Nephron (organoid): ENCODE data around the gene LRSAM1.

ENCODE experiments used
- H3K27ac Mint-ChIP-seq, 3 experiments: 2 replicates each; pipeline ENCODE4 v1.8.0; 2020; ENCODE audit warnings: mixed read lengths in 3 of 3, mild to moderate bottlenecking in 2 of 3, moderate library complexity in 1 of 3
- H3K27me3 Mint-ChIP-seq: 2 replicates; pipeline ENCODE4 v1.8.0; 2021; ENCODE audit warnings: low read depth, mild to moderate bottlenecking, moderate library complexity, mixed read lengths
- H3K36me3 Mint-ChIP-seq: 2 replicates; pipeline ENCODE4 v1.8.0; 2020; ENCODE audit warnings: low read depth, mixed read lengths
- H3K4me1 Mint-ChIP-seq: 2 replicates; pipeline ENCODE4 v1.8.0; 2020; ENCODE audit warnings: mixed read lengths
- H3K4me3 Mint-ChIP-seq, 3 experiments: 2 replicates each; pipeline ENCODE4 v1.8.0; 2020; ENCODE audit warnings: mild to moderate bottlenecking in 3 of 3, mixed read lengths in 3 of 3, moderate library complexity in 2 of 3
- H3K9me3 Mint-ChIP-seq: 2 replicates; pipeline ENCODE4 v1.8.0; 2020; ENCODE audit warnings: mixed read lengths
- TF ChIP-seq, protein P1 (sequence below), 3 experiments: fragments of 200-600 bp; sonication (generic); IDR thresholded peaks; one replicate each; pipeline ENCODE4 v1.5.0; 2021; ENCODE audit warnings: antibody characterized with exemption in 3 of 3; ENCODE audit not compliant: unreplicated experiment in 3 of 3

Gene LRSAM1

GRCh38 chr9:127506117-127506813 lies 55.0 kb downstream of the LRSAM1 start:
- H3K9me3 Mint-ChIP-seq, result no peaks in the 10 kb centered on the region
- H3K27me3 Mint-ChIP-seq, result no peaks in the 10 kb centered on the region
- H3K4me3 Mint-ChIP-seq, result no peak overlapping the region
- TF ChIP-seq, protein P1, sequence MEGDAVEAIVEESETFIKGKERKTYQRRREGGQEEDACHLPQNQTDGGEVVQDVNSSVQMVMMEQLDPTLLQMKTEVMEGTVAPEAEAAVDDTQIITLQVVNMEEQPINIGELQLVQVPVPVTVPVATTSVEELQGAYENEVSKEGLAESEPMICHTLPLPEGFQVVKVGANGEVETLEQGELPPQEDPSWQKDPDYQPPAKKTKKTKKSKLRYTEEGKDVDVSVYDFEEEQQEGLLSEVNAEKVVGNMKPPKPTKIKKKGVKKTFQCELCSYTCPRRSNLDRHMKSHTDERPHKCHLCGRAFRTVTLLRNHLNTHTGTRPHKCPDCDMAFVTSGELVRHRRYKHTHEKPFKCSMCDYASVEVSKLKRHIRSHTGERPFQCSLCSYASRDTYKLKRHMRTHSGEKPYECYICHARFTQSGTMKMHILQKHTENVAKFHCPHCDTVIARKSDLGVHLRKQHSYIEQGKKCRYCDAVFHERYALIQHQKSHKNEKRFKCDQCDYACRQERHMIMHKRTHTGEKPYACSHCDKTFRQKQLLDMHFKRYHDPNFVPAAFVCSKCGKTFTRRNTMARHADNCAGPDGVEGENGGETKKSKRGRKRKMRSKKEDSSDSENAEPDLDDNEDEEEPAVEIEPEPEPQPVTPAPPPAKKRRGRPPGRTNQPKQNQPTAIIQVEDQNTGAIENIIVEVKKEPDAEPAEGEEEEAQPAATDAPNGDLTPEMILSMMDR (IDR thresholded peaks at IDR 0.05; ENCODE audit: unreplicated experiment in 3 of 3), result peak in 1 of 3 experiments; percentile 3
- no peak overlapping the region for H3K27ac Mint-ChIP-seq
- H3K36me3 Mint-ChIP-seq, result peaks cover 8% of the 10 kb centered on the region
- no peaks in the 10 kb centered on the region for H3K4me1 Mint-ChIP-seq

DNA sequence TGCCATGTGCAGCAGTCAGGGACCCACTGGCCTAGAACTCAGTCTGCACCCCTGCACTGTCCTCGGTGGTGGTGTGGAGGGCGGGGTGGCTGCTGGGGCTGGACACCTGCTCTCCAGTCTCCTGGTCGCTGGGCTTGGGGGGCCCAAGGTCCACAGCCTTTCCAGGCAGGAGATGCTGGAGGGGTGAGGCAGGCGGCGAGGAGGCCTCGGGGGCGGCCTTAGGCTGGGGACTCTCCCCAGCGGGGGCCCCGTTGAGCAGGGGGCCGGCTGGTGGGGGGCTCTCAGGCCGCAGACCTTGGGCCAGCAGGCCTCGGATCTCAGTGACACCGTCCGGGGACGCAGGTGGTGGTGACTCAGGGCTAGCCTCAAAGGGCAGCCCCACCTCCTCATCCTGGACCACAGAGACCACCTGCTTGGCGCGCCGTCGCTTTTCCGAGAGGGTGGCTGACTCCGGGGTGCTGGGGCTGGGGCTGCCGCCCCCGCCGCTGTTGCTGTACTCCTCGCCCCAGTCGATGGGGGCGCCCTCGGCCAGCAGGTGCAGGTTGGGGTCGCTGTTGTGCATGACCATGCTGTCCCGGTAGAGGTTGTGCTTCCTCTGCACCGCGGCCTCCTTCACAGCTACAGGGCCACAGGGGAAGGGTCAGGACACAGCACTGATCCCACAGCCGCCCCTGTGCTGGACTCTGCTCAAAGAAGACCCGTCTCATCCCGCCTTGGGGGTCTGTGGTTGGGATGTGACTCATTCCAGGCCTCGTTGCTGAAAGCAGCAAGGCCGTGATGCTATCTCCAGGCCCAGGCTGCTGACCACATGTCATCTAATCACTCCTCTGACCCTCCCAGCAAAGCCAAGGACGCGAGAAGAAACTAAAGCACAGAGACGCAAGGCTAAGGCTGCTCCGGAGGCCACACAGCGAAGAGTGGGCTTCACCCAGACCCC lies 55.8 kb downstream of the LRSAM1 start:
- Mint-ChIP-seq H3K9me3 (no peaks in the 10 kb centered on the region), H3K27ac (no peak overlapping the region), H3K36me3 (peaks cover 8% of the 10 kb centered on the region), H3K4me1 (no peaks in the 10 kb centered on the region), H3K4me3 (no peak overlapping the region), H3K27me3 (no peaks in the 10 kb centered on the region)
- TF ChIP-seq, protein P1 (IDR thresholded peaks at IDR 0.05; ENCODE audit: unreplicated experiment in 3 of 3), result no peak

GRCh38 chr9:127507751-127508648 lies 56.7 kb downstream of the LRSAM1 start:
- H3K4me1 Mint-ChIP-seq, result no peaks in the 10 kb centered on the region

GRCh38 chr9:127508901-127509260 lies 57.6 kb downstream of the LRSAM1 start:
- Mint-ChIP-seq H3K27ac (no peak overlapping the region), H3K4me3 (no peak overlapping the region), H3K27me3 (no peaks in the 10 kb centered on the region), H3K9me3 (no peaks in the 10 kb centered on the region), H3K4me1 (no peaks in the 10 kb centered on the region), H3K36me3 (peaks cover 18% of the 10 kb centered on the region)
- TF ChIP-seq, protein P1 (IDR thresholded peaks at IDR 0.05; ENCODE audit: unreplicated experiment in 3 of 3), result no peak

More at GRCh38 chr9:127507751-127508648, 56.7 kb downstream of the LRSAM1 start:
- no peaks in the 10 kb centered on the region for H3K9me3 Mint-ChIP-seq
- TF ChIP-seq, protein P1 (IDR thresholded peaks at IDR 0.05; ENCODE audit: unreplicated experiment in 3 of 3), result no peak
- no peak overlapping the region for H3K27ac Mint-ChIP-seq
- H3K4me3 Mint-ChIP-seq, result no peak overlapping the region
- H3K36me3 Mint-ChIP-seq, result peaks cover 13% of the 10 kb centered on the region
- H3K27me3 Mint-ChIP-seq, result no peaks in the 10 kb centered on the region

DNA sequence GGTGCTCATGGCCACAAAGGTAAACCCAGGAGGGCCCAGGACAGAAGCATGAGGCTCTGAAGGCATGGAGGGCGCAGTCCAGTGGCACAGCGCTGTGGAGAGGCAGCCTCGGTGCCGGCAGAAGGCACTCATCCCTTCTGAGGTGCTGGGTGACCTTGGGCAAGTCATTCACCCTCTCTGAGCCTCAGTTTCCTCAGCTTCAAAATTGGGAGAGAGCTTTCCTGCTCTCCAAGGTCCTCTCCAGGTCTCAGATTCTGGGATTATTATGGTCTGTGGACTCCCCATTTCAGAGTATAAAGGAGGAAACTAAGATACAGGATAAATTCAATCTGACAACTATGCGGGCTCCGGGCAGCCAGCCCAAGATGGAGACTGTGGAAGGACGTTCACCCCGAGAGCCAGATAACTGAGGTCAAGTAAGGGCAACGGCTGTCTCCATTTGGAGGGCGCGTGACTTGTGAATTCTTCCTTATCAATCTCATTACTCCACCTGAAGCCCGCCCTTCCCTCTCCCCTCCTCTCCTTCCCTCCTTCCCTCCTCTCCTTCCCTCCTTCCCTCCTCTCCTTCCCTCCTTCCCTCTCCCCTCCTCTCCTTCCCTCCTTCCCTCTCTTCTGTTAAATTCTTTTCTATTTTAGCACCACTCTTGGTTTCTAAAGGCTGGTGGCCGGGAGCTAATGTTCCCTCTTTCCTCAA lies 58.1 kb downstream of the LRSAM1 start:
- TF ChIP-seq, protein P1 (IDR thresholded peaks at IDR 0.05; ENCODE audit: unreplicated experiment in 3 of 3), result no peak
- Mint-ChIP-seq H3K27ac (no peak overlapping the region), H3K4me3 (no peak overlapping the region), H3K27me3 (no peaks in the 10 kb centered on the region), H3K9me3 (no peaks in the 10 kb centered on the region), H3K36me3 (peaks cover 16% of the 10 kb centered on the region), H3K4me1 (no peaks in the 10 kb centered on the region)
